Fibroblast of skin of right quadriceps (primary cell): ENCODE data around the gene DSN1.
"Not testable (repeated sequence)": the region's sequence is repeated elsewhere in the genome, so short reads cannot be mapped to it uniquely, and the experiment has no call there.

Experiments
- DNase-seq: peaks from one replicate; pipeline ENCODE4 v3.0.0-alpha.2; 2013

Gene DSN1

GRCh38 chr20:36773597-36774390, at the start of gene DSN1:
Gene DSN1 (minus strand): TSS chr20:36773763. CDS start chr20:36771458, 2,305 bp downstream.
- DNase-seq: peak; percentile 97

GRCh38 chr20:36823121-36823520, 49.6 kb upstream of the DSN1 start:
- DNase-seq: no peak

- DNase-seq: no peak
These were observed 48.4 kb upstream of the DSN1 start for GRCh38 chr20:36821964-36822437.

- no peak for DNase-seq
These were observed 47.4 kb upstream of the DSN1 start for GRCh38 chr20:36820928-36821327.

- no peak for DNase-seq
These were observed 46.5 kb upstream of the DSN1 start for GRCh38 chr20:36820073-36820472.

GRCh38 chr20:36819659-36820058, 46.1 kb upstream of the DSN1 start:
- no peak for DNase-seq

- DNase-seq: no peak
These were observed 45.3 kb upstream of the DSN1 start for GRCh38 chr20:36818861-36819260.

- no peak for DNase-seq
These were observed 44.6 kb upstream of the DSN1 start for GRCh38 chr20:36818185-36818584.

GRCh38 chr20:36817496-36817895, 43.9 kb upstream of the DSN1 start:
- no peak for DNase-seq

GRCh38 chr20:36815454-36816091, 42.0 kb upstream of the DSN1 start:
- no peak for DNase-seq

GRCh38 chr20:36812594-36813463, 39.3 kb upstream of the DSN1 start:
- DNase-seq: no peak

- peak; percentile 55 for DNase-seq
These were observed 35.0 kb upstream of the DSN1 start for GRCh38 chr20:36808317-36809257.

GRCh38 chr20:36806049-36806448, 32.5 kb upstream of the DSN1 start:
- DNase-seq: no peak

- DNase-seq: no peak
These were observed 31.8 kb upstream of the DSN1 start for GRCh38 chr20:36805396-36805795.

GRCh38 chr20:36804425-36804824, 30.9 kb upstream of the DSN1 start:
- no peak for DNase-seq

- DNase-seq: peak; percentile 74
These were observed 29.0 kb upstream of the DSN1 start for GRCh38 chr20:36802326-36803222.

GRCh38 chr20:36800410-36800809, 26.8 kb upstream of the DSN1 start:
- DNase-seq: no peak

- DNase-seq: not testable (repeated sequence)
These were observed 25.8 kb upstream of the DSN1 start for GRCh38 chr20:36799313-36799712.

GRCh38 chr20:36796875-36797274, 23.3 kb upstream of the DSN1 start:
- no peak for DNase-seq

- DNase-seq: no peak
These were observed 22.6 kb upstream of the DSN1 start for GRCh38 chr20:36796117-36796516.

- DNase-seq: no peak
These were observed 22.1 kb upstream of the DSN1 start for GRCh38 chr20:36795691-36796090.
